ENCODE results near the gene PLAAT3.
A peak's percentile ranks its signal among the peaks of the same experiment; 100 is the strongest.
"Not testable (repeated sequence)": the region's sequence is repeated elsewhere in the genome, so short reads cannot be mapped to it uniquely, and the experiment has no call there.

The PLAAT3 gene

DNA sequence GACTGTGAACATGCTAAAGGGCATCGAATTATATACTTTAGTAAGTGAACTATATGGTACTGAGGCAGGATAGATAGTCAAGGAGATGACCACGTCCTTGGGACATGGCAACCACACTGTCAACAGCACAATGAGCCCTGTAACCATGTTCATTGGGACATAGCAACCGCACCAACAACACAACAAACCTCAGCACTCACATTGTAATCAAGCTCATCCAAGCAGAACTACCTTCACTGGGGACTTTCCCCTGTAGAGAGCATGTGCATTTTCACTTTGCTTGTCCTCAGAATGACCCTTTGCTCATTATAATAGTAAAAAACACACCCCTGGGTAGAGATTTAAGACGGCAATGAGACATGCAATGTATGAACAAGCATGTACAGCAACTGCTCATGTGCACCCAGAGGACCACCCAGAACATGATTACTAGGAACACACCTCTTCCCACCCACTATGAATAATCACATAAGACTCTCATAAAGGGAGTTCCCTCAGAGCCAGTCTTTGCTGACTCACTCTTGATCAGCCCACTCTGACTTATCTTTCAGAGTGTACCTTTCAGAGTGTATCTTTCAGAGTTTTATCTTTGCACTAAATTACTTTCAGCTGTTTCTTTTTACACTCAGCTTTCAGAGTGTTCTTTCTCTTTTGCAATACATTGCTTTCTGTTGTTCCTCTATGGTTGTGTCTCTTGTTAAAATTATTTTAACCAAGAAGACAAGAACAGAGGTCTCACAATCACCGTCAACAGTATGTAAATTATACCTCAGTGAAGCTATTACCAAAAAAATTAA lies 47.0 kb downstream of the PLAAT3 start:
- peak in 1 of 2 donors; percentile 44 for DNase-seq (ENCODE audit: low read depth in 2 of 2)

DNA sequence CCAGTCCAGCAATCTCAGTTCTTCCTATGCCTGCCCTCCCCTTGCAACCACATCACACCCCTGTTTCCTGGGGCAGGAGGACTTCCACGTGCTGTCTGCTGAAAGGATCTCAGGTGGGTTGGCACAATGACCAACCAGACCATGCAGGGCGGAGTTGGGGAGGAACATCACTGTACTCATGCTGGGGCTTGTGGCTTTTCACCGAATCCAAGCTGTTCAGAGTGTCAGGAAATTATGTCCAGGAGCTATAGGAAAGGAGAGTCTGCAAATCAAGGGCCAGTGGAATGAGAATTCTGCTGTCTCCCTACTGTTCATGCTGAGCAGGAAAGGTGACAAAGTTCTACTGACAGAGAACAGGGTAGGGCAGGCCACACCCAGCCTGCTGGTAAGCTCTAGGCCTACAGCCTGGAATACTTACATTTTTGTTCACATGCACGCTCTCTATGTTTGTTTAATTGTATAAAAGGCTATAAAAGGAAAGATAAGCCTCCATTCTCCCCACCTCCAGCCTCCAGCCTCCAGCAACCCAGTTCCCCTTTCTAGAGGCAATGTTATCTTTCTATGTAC lies 49.4 kb downstream of the PLAAT3 start:
- DNase-seq (ENCODE audit: low read depth in 2 of 2), result no peak

DNA sequence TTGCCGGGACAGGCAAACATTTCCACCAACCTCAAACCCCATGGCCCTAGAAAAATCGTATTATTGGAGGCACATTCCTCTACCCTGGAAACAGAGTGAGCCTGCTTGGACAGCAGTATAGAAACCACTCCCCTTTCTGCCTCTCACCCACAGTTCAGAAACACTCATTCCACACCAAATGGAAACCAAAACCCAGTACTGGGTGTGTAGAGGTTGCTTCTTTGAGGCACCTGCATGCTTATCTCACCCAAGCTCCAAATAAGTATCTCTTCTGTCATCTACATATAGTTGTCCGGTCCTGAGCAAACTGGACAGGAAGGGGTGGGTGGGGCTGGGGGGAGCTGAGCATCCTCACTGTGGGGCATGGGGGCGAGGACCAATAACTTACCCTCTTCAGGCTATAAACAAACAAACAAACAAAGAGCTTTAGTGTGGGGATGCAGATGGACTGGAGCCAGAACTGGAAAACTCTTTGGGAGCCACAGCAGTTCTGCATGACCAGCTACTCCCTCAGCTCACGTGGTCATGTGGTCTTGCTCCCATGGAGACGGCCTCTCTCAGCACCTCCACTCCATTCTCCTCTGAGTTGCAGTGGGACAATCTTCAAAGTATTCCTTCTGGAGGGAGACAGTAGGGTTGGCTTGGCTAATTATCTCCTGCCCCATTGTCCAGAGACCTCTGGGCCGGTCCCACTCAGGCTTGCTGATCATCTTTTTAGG lies 50.0 kb downstream of the PLAAT3 start:
- DNase-seq (ENCODE audit: low read depth in 2 of 2), result peak in 1 of 2 donors; percentile 14

DNA sequence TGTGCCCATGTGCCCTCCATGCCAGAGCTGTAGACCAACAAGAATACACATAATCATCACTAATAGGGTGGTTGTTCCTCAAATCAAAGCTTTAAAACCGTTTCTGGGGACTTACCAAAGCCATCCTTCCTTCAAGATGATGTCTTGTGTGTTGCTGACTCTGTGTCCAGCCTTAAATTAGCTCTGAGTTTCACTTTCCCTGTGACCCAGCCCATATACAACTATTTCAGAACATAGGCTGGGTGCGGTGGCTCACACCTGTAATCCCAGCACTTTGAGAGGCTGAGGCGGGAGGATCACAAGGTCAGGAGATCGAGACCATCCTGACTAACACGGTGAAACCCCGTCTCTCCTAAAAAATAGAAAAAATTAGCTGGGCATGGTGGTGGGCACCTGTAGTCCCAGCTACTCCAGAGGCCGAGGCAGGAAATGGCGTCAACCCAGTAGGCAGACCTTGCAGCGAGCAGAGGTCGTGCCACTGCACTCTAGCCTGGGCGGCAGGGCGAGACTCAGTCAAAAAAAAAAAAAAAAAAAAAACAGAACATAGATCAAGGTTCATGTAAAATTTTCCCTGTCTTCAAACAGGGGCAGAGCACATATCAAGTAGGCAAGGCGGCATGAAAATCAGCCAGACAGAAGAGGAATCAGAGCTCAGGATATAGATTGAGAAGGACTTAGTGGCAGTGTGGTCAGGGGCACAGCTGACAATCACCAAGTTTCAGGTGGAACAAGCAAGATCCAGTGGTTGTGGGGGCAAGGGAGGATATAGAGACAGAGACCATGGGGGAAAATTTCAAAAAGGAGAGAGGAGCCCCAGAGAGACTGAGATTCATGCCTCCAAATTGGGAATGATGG lies 50.8 kb downstream of the PLAAT3 start, which contains the start of gene PLAAT2:
PLAAT2 (minus strand) TSS at position 179 of the 855 bp plus-strand sequence; CDS start at position 124, 55 bp downstream.
- no peak for DNase-seq (ENCODE audit: low read depth in 2 of 2)

DNA sequence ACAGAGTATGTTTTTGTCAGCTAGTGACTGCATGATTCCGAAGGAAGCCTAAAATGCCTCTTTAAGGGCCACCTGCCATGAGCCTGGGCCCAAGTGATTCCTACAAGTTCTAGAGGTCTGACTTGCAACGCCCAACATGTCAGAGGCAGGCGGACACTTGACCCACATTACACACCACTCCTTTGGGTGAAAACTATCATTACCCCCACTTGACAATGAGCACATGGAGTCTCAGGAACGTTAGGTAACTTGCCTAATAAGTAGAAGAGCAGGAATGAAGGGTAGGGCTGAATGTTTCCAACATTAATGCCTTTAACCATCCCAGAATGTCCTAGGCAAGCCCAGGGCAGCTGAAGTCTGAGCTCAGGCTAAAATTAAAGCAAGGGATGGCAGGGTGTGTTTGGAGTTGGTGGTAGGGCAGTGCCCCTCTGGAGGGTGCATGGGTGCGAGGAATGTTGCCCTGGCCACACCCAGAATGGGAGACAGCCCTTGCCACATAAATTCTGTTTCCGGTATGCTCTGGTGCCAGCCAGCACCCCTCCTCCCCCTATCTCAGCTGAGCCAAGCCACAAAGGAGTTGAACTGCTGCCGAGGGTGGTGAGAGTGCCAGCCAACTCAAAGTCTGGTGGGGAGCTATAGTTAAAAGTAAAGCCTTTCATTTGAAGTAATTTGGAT lies 53.6 kb downstream of the PLAAT3 start:
- DNase-seq (ENCODE audit: low read depth in 2 of 2), result no peak

DNA sequence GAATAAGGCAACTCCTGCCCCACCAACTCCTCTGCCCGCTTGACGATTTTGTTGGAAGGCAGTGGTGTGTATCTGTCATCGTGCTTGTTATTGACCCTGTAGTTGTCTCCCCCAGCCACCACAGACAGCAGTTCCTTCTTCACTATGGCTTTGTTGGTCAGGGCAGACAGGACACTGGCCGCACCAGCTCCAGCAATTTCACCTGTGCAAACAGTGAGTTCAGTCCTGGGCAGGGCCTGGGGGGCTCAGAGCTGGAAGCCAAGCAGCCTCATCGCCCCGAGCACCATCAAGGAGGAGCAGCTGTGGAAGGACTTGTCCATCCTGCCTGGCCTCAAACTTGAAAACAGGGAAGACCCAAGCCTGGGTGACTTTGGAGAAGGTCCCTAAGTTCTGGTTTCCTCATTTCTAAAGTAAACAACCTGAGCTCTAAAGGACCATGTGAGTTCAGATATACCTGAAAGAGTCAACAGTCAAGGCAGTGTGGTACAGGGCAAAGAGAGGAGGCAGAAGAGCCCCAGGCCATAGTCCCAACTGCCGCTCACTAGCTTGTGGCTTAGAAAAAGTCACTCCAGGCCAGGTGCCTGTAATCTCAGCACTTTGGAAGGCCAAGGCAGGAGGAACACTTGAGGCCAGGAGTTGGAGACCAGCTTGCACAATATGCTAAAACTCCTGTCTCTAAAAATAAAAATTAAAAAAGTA lies 55.6 kb downstream of the PLAAT3 start:
- DNase-seq (ENCODE audit: low read depth in 2 of 2), result no peak

DNA sequence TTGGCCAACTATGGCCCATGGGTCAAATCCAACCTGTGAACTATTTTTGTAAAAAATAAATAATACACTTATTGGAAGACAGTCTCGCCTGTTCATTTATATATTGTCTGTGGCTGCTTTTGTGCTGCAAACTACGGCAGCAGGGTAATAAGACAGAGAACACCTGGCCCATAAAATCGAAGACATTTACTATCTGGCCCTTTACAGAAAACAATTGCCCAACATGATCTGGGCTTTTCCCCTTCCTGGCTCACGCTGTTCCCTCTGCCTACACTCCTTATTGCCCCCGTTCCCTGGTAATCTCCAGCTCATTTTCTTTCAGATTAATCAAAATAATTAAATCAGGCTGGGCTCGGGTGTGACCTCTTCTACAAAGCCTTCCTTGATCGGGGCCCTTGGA lies 56.7 kb downstream of the PLAAT3 start:
- no peak for DNase-seq (ENCODE audit: low read depth in 2 of 2)

DNA sequence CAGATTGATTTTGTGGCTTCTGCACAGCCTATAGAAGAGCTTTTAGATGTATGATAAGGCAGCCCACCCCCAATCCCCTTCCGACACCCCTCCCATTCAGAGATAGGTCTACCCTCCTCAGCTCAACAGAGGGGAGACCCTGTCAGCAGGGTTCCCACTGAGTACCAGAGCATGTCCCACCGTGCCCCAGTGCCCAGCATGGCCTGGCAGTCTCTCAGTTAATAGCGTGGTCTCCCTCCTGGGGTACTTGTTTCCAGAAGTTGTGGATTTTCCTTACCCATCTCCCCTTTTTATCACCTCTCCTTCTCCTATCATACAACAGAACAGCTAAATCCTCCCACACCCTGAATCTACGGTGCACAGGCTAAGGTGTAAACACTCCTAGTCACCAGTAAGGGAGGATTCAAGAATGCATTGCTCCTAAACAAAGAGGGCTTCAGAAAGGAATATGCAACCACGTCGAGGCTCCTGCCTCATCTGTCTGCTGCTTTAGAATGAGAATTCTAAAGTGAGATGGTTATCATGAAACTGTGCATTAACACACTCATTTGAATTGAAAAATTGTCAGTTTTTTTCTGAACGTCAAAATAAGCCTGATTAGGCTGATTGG lies 57.7 kb downstream of the PLAAT3 start:
- no peak for DNase-seq (ENCODE audit: low read depth in 2 of 2)

DNA sequence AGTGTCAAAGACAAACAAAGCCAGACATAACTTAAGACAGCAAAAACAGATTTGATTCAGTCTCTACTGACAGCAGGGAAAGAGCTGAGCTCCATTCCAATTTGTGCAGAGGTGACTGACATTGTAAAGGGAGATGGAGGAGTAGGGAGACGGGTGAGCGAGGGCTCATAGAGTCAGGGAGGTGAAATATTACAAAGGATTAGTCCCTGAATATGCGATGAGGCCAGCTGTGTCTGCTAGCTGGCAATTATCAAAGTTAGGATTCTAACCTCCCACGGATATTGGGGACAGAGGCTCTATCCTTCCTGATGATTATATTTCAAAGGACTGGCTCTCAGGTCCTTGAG lies 59.4 kb downstream of the PLAAT3 start:
- DNase-seq (ENCODE audit: low read depth in 2 of 2), result no peak

DNA sequence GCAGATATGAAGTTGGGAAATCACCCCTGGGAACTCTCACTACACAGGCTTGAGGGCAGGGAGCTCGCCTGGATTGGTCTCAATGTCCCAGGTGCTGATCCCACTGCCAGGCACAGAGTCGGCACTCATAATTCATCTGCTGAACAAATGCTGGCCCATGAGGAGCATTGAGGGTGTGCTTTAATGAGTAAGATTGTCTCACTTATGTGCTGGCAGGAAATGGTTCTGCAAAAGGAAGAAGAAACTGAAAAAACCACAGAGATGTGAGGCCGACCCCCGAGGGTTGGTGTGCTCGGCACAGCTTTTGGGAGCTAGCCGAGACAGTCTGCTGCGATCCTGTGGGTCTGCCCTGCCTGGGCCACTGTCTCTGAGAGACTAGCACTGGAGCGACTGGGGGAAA lies 60.5 kb downstream of the PLAAT3 start:
- DNase-seq (ENCODE audit: low read depth in 2 of 2), result peak in 1 of 2 donors; percentile 35

DNA sequence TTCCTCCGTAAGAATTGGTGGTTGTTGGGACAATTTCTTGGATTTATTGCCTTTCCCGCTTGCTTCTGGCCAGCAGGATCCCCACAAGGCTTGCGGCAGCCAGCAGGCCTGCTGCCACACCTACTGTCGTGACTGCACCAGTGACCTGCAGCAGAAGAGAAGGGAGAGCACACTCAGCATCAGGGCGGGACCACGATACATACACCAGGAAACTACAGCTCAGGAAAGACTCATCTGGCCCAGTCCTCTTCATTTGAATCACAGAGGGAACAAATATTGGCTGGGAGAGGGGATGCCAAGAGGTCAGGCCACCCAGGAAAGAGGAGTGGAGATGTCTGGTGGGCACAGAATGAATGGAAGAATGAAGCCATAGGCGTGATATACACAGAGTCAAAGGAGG lies 61.3 kb downstream of the PLAAT3 start:
- no peak for DNase-seq (ENCODE audit: low read depth in 2 of 2)

DNA sequence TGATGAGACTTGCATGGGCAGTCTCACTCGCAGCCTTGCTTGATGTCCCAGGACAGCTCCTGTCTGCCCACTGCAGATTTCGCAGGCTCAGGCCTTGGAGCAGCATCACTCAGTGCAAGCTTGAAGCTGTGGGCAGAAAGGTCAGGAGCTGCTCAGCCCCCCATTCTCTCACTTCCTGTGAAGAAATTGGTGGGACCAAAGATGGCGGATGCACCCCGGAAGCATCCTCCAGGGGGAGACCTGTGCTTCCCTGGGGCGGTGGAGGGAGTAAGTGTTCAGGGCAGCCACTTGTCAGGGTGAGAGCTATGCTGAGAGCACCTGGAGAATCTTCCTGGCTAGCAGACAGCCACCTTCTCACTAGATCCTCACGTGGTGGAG lies 62.4 kb downstream of the PLAAT3 start:
- no peak for DNase-seq (ENCODE audit: low read depth in 2 of 2)

DNA sequence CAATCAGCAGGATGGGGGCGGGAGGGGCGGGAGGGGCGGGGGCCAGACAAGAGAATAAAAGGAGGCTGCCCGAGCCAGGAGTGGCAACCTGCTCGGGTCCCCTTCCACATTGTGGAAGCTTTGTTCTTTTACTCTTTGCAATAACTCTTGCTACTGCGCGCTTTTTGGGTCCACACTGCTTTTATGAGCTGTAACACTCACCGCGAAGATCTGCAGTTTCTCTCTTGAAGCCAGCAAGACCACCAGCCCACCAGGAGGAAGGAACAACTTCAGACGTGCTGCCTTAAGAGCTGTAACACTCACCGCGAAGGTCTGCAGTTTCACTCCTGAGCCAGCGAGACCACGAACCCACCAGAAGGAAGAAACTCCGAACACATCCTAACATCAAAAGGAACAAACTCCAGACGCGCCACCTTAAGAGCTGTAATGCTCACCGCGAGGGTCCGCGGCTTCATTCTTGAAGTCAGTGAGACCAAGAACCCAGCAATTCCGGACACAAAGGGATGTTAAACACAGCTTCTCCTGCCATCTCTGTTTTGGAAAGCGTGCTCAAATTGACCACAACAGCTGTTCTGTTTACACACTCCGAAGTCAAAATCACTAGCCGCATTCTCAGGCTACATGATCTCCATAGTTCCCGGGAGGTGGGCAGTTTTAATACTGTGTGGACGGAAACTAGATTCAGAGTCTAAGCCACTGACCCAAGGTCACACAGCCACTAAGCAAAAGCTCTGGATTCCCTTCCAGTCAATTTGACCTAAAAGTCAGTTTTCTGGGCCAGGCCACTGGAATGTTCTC lies 62.9 kb downstream of the PLAAT3 start:
- DNase-seq (ENCODE audit: low read depth in 2 of 2), result no peak

DNA sequence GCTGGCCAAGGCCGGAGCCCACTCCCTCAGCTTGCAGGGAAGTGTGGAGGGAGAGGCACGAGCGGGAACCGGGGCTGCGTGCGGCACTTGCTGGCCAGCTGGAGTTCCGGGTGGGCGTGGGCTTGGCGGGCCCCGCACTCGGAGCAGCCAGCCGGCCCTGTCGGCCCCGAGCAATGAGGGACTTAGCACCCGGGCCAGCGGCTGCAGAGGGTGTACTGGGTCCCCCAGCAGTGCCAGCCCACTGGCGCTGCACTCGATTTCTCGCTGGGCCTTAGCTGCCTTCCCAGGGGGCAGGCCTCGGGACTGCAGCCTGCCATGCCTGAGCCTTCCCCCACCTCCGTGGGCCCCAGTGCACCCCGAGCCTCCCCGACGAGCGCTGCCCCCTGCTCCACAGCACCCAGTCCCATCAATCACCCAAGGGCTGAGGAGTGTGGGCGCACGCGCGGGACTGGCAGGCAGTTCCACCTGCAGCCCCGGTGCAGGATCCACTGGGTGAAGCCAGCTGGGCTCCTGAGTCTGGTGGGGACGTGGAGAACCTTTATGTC lies 64.0 kb downstream of the PLAAT3 start:
- DNase-seq (ENCODE audit: low read depth in 2 of 2), result not testable (repeated sequence)

DNA sequence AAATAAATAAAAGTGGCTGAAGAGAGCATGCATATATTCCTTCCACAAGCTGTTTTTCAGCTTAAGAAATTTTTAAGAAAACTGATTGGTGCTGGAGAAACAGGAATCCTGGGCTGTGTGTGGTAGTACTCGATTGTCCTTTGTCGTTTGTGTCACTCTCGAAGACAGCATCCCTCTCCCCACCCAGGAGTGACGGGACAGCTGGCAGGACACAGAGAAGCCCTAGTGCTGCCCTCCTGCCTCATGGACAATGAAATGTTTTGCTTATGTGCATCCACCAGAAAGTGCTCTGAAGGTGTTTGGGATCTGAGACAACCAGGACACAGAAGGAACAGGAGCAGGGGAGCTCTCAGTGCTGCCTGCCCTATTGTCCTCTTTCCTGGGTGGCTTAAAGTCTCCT lies 64.8 kb downstream of the PLAAT3 start:
- no peak for DNase-seq (ENCODE audit: low read depth in 2 of 2)

DNA sequence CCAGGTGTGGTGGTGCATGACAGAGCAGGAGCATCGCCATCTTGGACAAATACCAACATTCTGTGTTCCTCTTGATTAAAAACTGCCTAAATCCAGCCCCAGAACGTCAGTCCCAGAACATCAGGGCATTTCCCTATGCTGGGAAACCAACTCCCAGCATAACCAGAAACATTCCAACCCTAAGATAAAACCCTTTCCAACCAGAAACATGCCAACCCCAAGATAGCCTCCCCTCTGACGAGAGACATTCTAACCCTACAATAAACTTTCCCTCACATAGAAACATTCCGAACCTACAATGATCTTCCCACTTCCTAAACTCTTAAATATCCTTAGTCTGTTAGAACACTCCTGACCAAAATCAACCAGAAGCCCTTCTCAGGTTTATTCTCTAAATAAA lies 66.1 kb downstream of the PLAAT3 start:
- DNase-seq (ENCODE audit: low read depth in 2 of 2), result no peak

DNA sequence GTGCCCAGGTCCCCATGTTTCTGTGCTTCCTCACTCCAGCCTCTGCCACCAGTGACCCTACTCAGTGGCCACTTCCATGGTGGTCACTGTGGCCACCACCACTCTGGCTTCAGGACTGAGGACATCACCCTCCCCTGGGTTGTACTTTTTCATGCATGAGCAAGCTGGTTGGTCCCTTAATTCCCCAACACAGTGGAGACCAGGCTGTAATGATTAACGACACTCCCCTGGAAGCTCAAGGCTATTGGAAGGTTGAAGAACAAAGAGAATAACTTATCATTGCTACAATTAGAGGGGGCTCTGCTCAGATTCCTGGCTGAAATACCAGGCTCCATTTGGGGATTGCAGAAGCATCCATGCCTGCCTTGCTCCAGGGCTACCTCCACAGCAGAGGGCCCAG lies 67.2 kb downstream of the PLAAT3 start:
- DNase-seq (ENCODE audit: low read depth in 2 of 2), result no peak

DNA sequence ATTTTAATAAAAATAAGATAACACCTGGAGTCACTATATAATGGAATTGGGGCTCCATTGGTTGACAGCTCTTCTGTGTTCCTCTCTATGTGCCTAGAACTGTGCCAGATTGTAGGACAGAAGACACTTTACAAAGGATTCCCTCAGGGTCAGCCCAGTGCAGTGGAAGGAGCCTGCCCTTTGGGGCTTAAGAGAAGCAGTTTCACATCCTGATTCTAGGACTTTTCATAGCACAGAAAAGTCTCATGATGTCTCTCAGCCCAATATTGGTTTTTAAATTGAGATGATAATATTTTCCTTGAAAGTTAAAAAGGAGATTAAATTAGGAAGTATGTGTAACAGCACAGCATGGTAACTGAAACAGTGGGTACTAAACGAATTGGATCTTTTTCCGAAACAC lies 70.5 kb downstream of the PLAAT3 start:
- DNase-seq (ENCODE audit: low read depth in 2 of 2), result no peak

DNA sequence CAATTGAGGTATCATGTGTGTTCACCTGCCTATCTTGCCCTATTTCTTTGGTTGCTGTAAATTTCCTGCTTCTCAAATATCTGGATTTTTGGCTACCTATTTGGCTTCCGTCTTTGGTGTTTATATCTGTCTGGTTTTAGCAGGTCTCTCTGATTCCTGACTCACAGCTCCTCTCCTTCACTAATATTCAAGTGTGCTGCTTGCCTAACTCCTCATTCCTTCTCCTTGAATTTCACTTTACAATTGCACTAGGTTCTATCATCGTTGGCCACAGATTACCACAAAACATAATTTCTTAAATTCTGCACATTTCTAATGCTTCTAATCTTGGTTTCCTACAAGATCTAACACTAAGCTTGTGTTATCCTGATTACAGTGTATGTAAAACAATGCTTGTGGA lies 71.7 kb downstream of the PLAAT3 start:
- DNase-seq (ENCODE audit: low read depth in 2 of 2), result not testable (repeated sequence)
